HCT116 (cell line): ENCODE results near the gene IRF2BP1. TPM values are rescaled to one million over a fixed set of nuclear protein-coding genes. Genes with fewer than 3 reads are reported as not detected.

Experiments
- ATAC-seq: fragments of 200-7000 bp; cut with Tn5 transposase; 2 replicates; pipeline ENCODE4 v1.9.1; 2020; ENCODE audit warnings: mild to moderate bottlenecking, moderate library complexity
- BruUV-seq: library from RNA; stranded (reverse); fragments of 400-500 nt; replicated peaks from 2 replicates; lab custom pipeline; 2021; lab: Mats Ljungman, UMichigan
- CTCF ChIA-PET: fragments of 300-600 bp; sonication (Branson Sonifier 250); formaldehyde crosslinking; loops from one replicate; lab custom pipeline; 2021; ENCODE audit warnings: antibody characterized with exemption; lab: Charles Lee
- POLR2A ChIA-PET: fragments of 300-600, 350-600 bp; sonication (Branson Sonifier 250); formaldehyde crosslinking; loops from one replicate; lab custom pipeline; 2021; ENCODE audit warnings: antibody characterized with exemption; lab: Charles Lee
- RAD21 ChIA-PET, 2 experiments: fragments of 300-600 bp; sonication (Branson Sonifier 250); formaldehyde crosslinking; loops; one replicate each; lab custom pipeline; 2023; ENCODE audit warnings: low total read pairs in 2 of 2; ENCODE audit not compliant: uncharacterized antibody in 2 of 2, unreplicated experiment in 2 of 2, low non-redundant PET in 1 of 2; lab: Charles Lee
- DNase-seq: peaks from one replicate; pipeline ENCODE4 v3.0.0-alpha.2; 2010; ENCODE audit warnings: low read depth, low spot score
- H2AFZ ChIP-seq: fragments of 200-600 bp; shearing (Covaris generic), sonication (generic); 2 replicates; pipeline ENCODE4 v1.6.1; 2017; ENCODE audit warnings: low read depth, mixed run types, mixed read lengths, antibody characterized with exemption, low read length; ENCODE audit not compliant: poor library complexity, severe bottlenecking
- H3K27ac ChIP-seq: 2 replicates; pipeline ENCODE4 v1.5.1; 2012; ENCODE audit warnings: low read depth, low read length
- H3K27me3 ChIP-seq: fragments of 200-600 bp; sonication (generic); 2 replicates; pipeline ENCODE4 v1.6.1; 2016; ENCODE audit warnings: mixed run types, low read length, mixed read lengths; ENCODE audit not compliant: insufficient read depth
- H3K36me3 ChIP-seq, 2 experiments: fragments of 200-500 bp in 1 of 2; fragments of 200-600 bp in 1 of 2; sonication (Bioruptor generic) in 1 of 2; sonication (generic) in 1 of 2; 2 replicates each; pipeline versions ENCODE4 v1.5.1 to v1.6.1; 2014 to 2016; ENCODE audit warnings: low read length in 2 of 2, inconsistent platforms in 1 of 2, mixed read lengths in 1 of 2, mixed run types in 1 of 2; ENCODE audit not compliant: insufficient read depth in 2 of 2, control insufficient read depth in 1 of 2
- H3K4me1 ChIP-seq, 2 experiments: fragments of 200-600 bp in 1 of 2; sonication (generic) in 1 of 2; 2 replicates each; pipeline versions ENCODE4 v1.5.1 to v1.6.1; 2012 to 2017; ENCODE audit warnings: low read length in 2 of 2, inconsistent platforms in 1 of 2, mild to moderate bottlenecking in 1 of 2, mixed read lengths in 1 of 2, mixed run types in 1 of 2, moderate library complexity in 1 of 2; ENCODE audit not compliant: insufficient read depth in 2 of 2, control insufficient read depth in 1 of 2
- H3K4me2 ChIP-seq: fragments of 200-600 bp; sonication (generic); 2 replicates; pipeline ENCODE4 v1.6.1; 2017; ENCODE audit warnings: mixed run types, low read length, mixed read lengths
- H3K4me3 ChIP-seq, 2 experiments: fragments of 200-600 bp in 1 of 2; sonication (generic) in 1 of 2; replicated peaks in 1 of 2; 2 replicates each; pipeline ENCODE4 v1.5.1; 2011 to 2016; ENCODE audit warnings: low read length in 2 of 2, control low read depth in 1 of 2, low read depth in 1 of 2, mild to moderate bottlenecking in 1 of 2, mixed read lengths in 1 of 2, mixed run types in 1 of 2
- H3K79me2 ChIP-seq: fragments of 200-600 bp; sonication (generic); 2 replicates; pipeline ENCODE4 v1.6.1; 2017; ENCODE audit warnings: mild to moderate bottlenecking, mixed run types, low read length, moderate library complexity, mixed read lengths; ENCODE audit not compliant: insufficient read depth
- H3K9ac ChIP-seq: fragments of 200-600 bp; sonication (generic); 2 replicates; pipeline ENCODE4 v1.6.1; 2016; ENCODE audit warnings: low read length, mixed read lengths
- H3K9me2 ChIP-seq: fragments of 200-600 bp; sonication (generic), shearing (Covaris generic); 2 replicates; pipeline ENCODE4 v1.6.1; 2017; ENCODE audit warnings: mixed run types, mild to moderate bottlenecking, moderate library complexity; ENCODE audit not compliant: insufficient read depth
- H3K9me3 ChIP-seq, 2 experiments: fragments of 200-500 bp in 1 of 2; fragments of 200-600 bp in 1 of 2; sonication (Bioruptor generic) in 1 of 2; sonication (generic) in 1 of 2; 2 replicates each; pipeline ENCODE4 v1.6.1; 2014 to 2017; ENCODE audit warnings: low read length in 2 of 2, mixed read lengths in 2 of 2, inconsistent platforms in 1 of 2, low read depth in 1 of 2, mild to moderate bottlenecking in 1 of 2, mixed run types in 1 of 2, moderate library complexity in 1 of 2; ENCODE audit not compliant: control insufficient read depth in 1 of 2, insufficient read depth in 1 of 2
- H4K20me1 ChIP-seq: fragments of 200-600 bp; sonication (generic), shearing (Covaris generic); 2 replicates; pipeline ENCODE4 v1.6.1; 2017; ENCODE audit warnings: mixed run types, mild to moderate bottlenecking, moderate library complexity; ENCODE audit not compliant: insufficient read depth
- ATF3 ChIP-seq: IDR thresholded peaks from 2 replicates; pipeline ENCODE4 v1.6.1; 2012
- CEBPB ChIP-seq: IDR thresholded peaks from 2 replicates; pipeline ENCODE4 v1.6.1; 2012; ENCODE audit warnings: low read depth
- CTCF ChIP-seq, 3 experiments: fragments of 200-600 bp in 1 of 3; sonication (generic) in 1 of 3; IDR thresholded peaks in 2 of 3; conservative IDR thresholded peaks in 1 of 3; 2 replicates each; pipeline ENCODE4 v1.5.1; 2012 to 2017; ENCODE audit warnings: low read depth in 2 of 3, low read length in 2 of 3, antibody characterized with exemption in 1 of 3, borderline replicate concordance in 1 of 3, control low read depth in 1 of 3, mild to moderate bottlenecking in 1 of 3, mixed read lengths in 1 of 3, mixed run types in 1 of 3, moderate library complexity in 1 of 3; ENCODE audit not compliant: insufficient read depth in 1 of 3
- EGR1 ChIP-seq: IDR thresholded peaks from 2 replicates; pipeline ENCODE4 v1.6.1; 2012; ENCODE audit warnings: low read depth
- EZH2 ChIP-seq: fragments of 200-600 bp; sonication (generic); IDR thresholded peaks from 2 replicates; pipeline ENCODE4 v1.6.1; 2017; ENCODE audit warnings: antibody characterized with exemption, mixed run types
- EZH2phosphoT487 ChIP-seq: fragments of 200-600 bp; IDR thresholded peaks from 2 replicates; pipeline ENCODE4 v1.6.1; 2018; ENCODE audit warnings: antibody characterized with exemption, borderline replicate concordance
- FOSL1 ChIP-seq: IDR thresholded peaks from 2 replicates; pipeline ENCODE4 v1.6.1; 2012; ENCODE audit warnings: low read depth
- JUND ChIP-seq: IDR thresholded peaks from 2 replicates; pipeline ENCODE4 v1.6.1; 2012
- MAX ChIP-seq: IDR thresholded peaks from 2 replicates; pipeline ENCODE4 v1.6.1; 2012
- POLR2A ChIP-seq: IDR thresholded peaks from 2 replicates; pipeline ENCODE4 v1.7.0; 2011; ENCODE audit warnings: borderline replicate concordance; ENCODE audit not compliant: insufficient read depth, insufficient read length; ENCODE audit errors: extremely low read depth
- RAD21 ChIP-seq: IDR thresholded peaks from 2 replicates; pipeline ENCODE4 v1.6.1; 2012; ENCODE audit warnings: low read depth, mild to moderate bottlenecking
- SIN3A ChIP-seq: IDR thresholded peaks from 2 replicates; pipeline ENCODE4 v1.6.1; 2012; ENCODE audit warnings: low read depth
- SRF ChIP-seq: IDR thresholded peaks from 2 replicates; pipeline ENCODE4 v1.6.1; 2012; ENCODE audit warnings: low read depth
- TCF7L2 ChIP-seq: IDR thresholded peaks from 2 replicates; pipeline ENCODE4 v1.7.0; 2011; ENCODE audit warnings: borderline replicate concordance, inconsistent platforms; ENCODE audit not compliant: insufficient read depth, insufficient read length; ENCODE audit errors: extremely low read depth
- YY1 ChIP-seq: IDR thresholded peaks from 2 replicates; pipeline ENCODE4 v1.6.1; 2011; ENCODE audit warnings: low read length, low read depth, moderate library complexity, mild to moderate bottlenecking; ENCODE audit not compliant: insufficient replicate concordance; ENCODE audit errors: extremely low read depth
- ZBTB33 ChIP-seq: IDR thresholded peaks from 2 replicates; pipeline ENCODE4 v1.6.1; 2011; ENCODE audit warnings: mild to moderate bottlenecking, low read length, moderate library complexity; ENCODE audit not compliant: insufficient replicate concordance; ENCODE audit errors: extremely low read depth
- ZFX ChIP-seq: fragments of 450-650 bp; IDR thresholded peaks from 2 replicates; pipeline ENCODE4 v1.6.1; 2017
- ZNF274 ChIP-seq: fragments of 200-500 bp; sonication (Bioruptor generic); IDR thresholded peaks from 2 replicates; pipeline ENCODE4 v1.6.1; 2014; ENCODE audit warnings: mild to moderate bottlenecking, low read depth, low read length, inconsistent platforms
- intact Hi-C: fragments of 100-400 bp; cut with micrococcal nuclease; formaldehyde crosslinking; loops from 2 replicates; pipeline ENCODE4 v1.10.0; 2022
- total RNA-seq: library from RNA; stranded (reverse); gene quantifications from one replicate; pipeline ENCODE4 v1.2.1, GENCODE V29; 2021; ENCODE audit not compliant: unreplicated experiment
- TF ChIP-seq, protein P1 (sequence below): IDR thresholded peaks from 2 replicates; pipeline ENCODE4 v1.6.1; 2012; ENCODE audit warnings: low read depth

Gene IRF2BP1
- total RNA-seq, 1 experiment from 2014 or later, result 33.9 TPM

DNA sequence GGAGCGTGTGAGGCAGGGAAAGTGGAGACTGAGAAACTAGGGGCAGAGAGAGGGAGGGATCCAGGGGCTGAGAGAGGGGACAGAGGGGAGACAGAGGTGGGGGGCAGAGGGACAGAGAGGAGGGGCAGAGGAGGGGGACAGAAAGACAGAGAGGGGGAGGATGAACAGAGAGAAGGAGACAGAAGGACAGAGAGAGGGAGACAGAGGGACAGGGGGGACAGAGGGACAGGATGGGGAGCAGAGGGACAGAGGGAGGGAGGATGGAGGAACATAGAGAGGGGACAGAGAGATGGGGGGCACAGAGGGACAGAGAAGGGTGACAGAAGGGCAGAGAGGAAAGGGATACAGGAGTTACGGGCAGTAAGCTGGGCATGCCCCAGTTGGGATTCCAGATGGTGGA, 43.3 kb upstream of the IRF2BP1 start:
- intact Hi-C loops, result no loop called here
- CTCF ChIA-PET, result no interaction called here
- BruUV-seq, result no TSS peak

More for the DNA sequence above, 43.3 kb upstream of the IRF2BP1 start:
- RAD21 ChIA-PET, result no interaction called here
- Histone ChIP-seq H4K20me1 (no peaks in the 10 kb centered on the region), H3K9ac (no peak overlapping the region), H3K9me3 (no peaks in the 10 kb centered on the region), H3K79me2 (no peaks in the 10 kb centered on the region), H3K27me3 (no peaks in the 10 kb centered on the region), H3K4me1 (peaks cover 11 to 28% of the 10 kb centered on the region in 2 experiments), H2AFZ (no peak overlapping the region), H3K36me3 (no peaks in the 10 kb centered on the region), H3K4me2 (no peak overlapping the region), H3K4me3 (no peak overlapping the region), H3K27ac (no peak overlapping the region), H3K9me2 (no peaks in the 10 kb centered on the region)
- no peak for DNase-seq
- POLR2A ChIA-PET, result no interaction called here
- ATAC-seq, result no peak
- no peak for TF ChIP-seq ZNF274
- TF ChIP-seq SIN3A, result no peak
- TF ChIP-seq EZH2, result no peak
- TF ChIP-seq YY1, result no peak
- no peak for TF ChIP-seq RAD21
- no peak for TF ChIP-seq POLR2A
- no peak for TF ChIP-seq ZFX
- TF ChIP-seq ZBTB33, result no peak
- TF ChIP-seq EGR1, result no peak
- TF ChIP-seq TCF7L2, result no peak
- TF ChIP-seq SRF, result no peak
- TF ChIP-seq CEBPB, result no peak
- TF ChIP-seq EZH2phosphoT487, result no peak
- no peak for TF ChIP-seq CTCF (IDR thresholded peaks at IDR 0.05 in 2 of 3, conservative IDR thresholded peaks at IDR 0.05 in 1 of 3; ENCODE audit: borderline replicate concordance in 1 of 3, insufficient read depth in 1 of 3, low read depth in 2 of 3, low read length in 2 of 3)
- TF ChIP-seq ATF3, result no peak
- TF ChIP-seq, protein P1, sequence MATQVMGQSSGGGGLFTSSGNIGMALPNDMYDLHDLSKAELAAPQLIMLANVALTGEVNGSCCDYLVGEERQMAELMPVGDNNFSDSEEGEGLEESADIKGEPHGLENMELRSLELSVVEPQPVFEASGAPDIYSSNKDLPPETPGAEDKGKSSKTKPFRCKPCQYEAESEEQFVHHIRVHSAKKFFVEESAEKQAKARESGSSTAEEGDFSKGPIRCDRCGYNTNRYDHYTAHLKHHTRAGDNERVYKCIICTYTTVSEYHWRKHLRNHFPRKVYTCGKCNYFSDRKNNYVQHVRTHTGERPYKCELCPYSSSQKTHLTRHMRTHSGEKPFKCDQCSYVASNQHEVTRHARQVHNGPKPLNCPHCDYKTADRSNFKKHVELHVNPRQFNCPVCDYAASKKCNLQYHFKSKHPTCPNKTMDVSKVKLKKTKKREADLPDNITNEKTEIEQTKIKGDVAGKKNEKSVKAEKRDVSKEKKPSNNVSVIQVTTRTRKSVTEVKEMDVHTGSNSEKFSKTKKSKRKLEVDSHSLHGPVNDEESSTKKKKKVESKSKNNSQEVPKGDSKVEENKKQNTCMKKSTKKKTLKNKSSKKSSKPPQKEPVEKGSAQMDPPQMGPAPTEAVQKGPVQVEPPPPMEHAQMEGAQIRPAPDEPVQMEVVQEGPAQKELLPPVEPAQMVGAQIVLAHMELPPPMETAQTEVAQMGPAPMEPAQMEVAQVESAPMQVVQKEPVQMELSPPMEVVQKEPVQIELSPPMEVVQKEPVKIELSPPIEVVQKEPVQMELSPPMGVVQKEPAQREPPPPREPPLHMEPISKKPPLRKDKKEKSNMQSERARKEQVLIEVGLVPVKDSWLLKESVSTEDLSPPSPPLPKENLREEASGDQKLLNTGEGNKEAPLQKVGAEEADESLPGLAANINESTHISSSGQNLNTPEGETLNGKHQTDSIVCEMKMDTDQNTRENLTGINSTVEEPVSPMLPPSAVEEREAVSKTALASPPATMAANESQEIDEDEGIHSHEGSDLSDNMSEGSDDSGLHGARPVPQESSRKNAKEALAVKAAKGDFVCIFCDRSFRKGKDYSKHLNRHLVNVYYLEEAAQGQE, result no peak
- no peak for TF ChIP-seq FOSL1
- TF ChIP-seq JUND, result no peak
- no peak for TF ChIP-seq MAX
